Omental fat pad (tissue), 4 donors: ENCODE results near the gene TATDN2. TPM values are rescaled to one million over a fixed set of nuclear protein-coding genes. Genes with fewer than 3 reads are reported as not detected.

Source experiments
- ATAC-seq: fragments of 150-250 bp; one replicate; pipeline ENCODE4 v1.9.1; 2016; ENCODE audit warnings: mild to moderate bottlenecking, moderate library complexity; ENCODE audit not compliant: low FRiP score
- DNase-seq: peaks from one replicate; pipeline ENCODE4 v3.0.0-alpha.2; 2019; ENCODE audit warnings: low spot score
- CTCF ChIP-seq, 3 donors: fragments of 450-650 bp; IDR thresholded peaks; one replicate each; pipeline ENCODE4 v1.5.1; 2016 to 2017; ENCODE audit warnings: antibody characterized with exemption in 3 of 3, mild to moderate bottlenecking in 3 of 3, moderate library complexity in 2 of 3
- total RNA-seq, 4 donors: library from RNA; depleted of rRNA; stranded (reverse); fragments of >200 nt; gene quantifications; one replicate each; pipeline ENCODE4 v1.1.0, GENCODE V29; 2016

TATDN2 gene
- total RNA-seq, 4 donors from 2014 or later, result 15.1 to 28.7 (median 20.6) TPM

- TF ChIP-seq CTCF (IDR thresholded peaks at IDR 0.05), result no peak
- DNase-seq (no peak), ATAC-seq (no peak)
Observed at GRCh38 chr3:10238345-10239183, 9.7 kb upstream of the TATDN2 start.

GRCh38 chr3:10240799-10241198 lies 7.5 kb upstream of the TATDN2 start:
- DNase-seq (no peak), ATAC-seq (no peak)
- TF ChIP-seq CTCF (IDR thresholded peaks at IDR 0.05), result no peak

GRCh38 chr3:10242182-10243065 lies 5.8 kb upstream of the TATDN2 start:
- no peak for DNase-seq
- ATAC-seq, result no peak
- no peak for TF ChIP-seq CTCF (IDR thresholded peaks at IDR 0.05)

- TF ChIP-seq CTCF (IDR thresholded peaks at IDR 0.05), result no peak
- no peak for ATAC-seq
- no peak for DNase-seq
Observed at GRCh38 chr3:10244009-10244408, 4.2 kb upstream of the TATDN2 start.

GRCh38 chr3:10245081-10245712 lies 3.1 kb upstream of the TATDN2 start:
- no peak for ATAC-seq
- TF ChIP-seq CTCF (IDR thresholded peaks at IDR 0.05), result no peak
- no peak for DNase-seq

- TF ChIP-seq CTCF (IDR thresholded peaks at IDR 0.05), result no peak
- DNase-seq (no peak), ATAC-seq (no peak)
Observed at GRCh38 chr3:10247679-10248183, 528 bp upstream of the TATDN2 start.
